ENCODE data around the gene PRSS21.

DNA sequence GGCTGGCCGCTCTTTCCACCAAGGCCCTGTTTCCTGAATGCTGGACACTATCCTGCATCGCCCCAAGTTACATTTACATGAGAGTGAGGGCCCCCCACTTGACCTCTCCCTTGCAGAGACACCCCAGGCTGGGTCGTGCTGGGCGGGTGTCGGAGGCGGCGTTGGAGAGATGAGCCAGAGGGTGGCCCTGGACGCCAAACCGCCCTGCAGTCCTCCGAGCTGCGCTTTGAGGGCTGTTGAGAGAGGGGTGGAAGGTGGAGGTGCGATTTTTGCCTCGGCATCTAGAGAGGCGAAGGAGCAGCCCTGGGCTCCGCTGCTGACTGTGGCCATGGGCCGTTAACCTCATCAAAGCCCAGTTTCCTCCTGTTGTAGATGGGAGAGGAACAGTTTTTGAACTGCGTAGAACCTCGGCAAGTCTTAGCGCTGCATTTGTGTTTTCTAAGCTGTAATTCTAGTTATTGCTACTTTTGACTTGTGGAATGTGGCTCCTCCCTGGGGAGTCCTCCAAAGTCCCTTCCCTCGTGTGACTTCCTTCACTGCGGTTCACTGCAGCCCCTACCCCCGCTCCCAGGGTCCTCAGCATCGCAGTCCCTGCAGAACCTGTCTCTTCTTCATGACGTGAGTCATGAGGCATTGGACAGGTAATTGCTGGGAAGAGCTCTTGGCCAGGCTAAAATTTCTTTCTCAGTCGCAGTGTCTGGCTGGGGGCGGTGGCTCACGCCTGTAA, 39.0 kb upstream of the PRSS21 start:
- TF ChIP-seq, protein P1, sequence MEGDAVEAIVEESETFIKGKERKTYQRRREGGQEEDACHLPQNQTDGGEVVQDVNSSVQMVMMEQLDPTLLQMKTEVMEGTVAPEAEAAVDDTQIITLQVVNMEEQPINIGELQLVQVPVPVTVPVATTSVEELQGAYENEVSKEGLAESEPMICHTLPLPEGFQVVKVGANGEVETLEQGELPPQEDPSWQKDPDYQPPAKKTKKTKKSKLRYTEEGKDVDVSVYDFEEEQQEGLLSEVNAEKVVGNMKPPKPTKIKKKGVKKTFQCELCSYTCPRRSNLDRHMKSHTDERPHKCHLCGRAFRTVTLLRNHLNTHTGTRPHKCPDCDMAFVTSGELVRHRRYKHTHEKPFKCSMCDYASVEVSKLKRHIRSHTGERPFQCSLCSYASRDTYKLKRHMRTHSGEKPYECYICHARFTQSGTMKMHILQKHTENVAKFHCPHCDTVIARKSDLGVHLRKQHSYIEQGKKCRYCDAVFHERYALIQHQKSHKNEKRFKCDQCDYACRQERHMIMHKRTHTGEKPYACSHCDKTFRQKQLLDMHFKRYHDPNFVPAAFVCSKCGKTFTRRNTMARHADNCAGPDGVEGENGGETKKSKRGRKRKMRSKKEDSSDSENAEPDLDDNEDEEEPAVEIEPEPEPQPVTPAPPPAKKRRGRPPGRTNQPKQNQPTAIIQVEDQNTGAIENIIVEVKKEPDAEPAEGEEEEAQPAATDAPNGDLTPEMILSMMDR (IDR thresholded peaks at IDR 0.05) = no peak
- TF ChIP-seq EP300 (IDR thresholded peaks at IDR 0.05; ENCODE audit: low read depth) (no peak), POLR2A (IDR thresholded peaks at IDR 0.05) (no peak)
